ENCODE data around the gene CEP85.

CEP85 gene

DNA sequence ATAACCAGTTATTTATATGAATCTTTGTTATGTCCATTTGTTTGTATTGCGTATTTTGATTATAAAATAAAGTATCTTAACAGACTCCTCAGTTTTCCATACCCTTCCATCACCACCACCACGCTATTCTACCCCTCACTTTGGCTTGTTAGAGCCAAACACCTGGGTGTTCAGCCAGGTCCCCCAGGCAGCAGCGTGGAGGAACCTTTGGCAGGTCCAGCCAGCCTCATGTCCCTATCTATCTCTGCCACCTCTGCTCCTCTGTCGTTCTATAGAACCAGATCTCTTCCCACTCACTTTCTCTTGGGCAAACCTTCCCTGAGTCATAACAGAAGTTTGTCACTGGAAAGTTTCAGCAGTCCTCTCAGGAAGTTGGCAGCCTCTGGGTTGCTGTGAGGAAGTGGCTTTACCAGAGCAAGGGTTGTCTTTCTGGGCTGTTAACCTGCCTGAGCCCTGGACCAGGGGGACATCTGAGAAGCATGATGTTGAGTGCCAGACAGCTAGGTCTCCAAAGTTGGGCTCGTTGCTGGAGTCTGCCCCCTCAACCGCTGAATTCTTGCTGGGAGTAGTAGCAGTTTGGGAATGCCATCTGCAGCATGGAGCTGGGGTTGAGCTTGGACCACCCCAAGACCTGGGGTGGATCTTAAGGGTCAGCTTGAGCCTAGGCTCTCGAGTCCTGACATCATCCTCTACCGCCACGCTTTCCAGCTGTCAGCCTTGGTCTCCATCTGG lies 44.9 kb downstream of the CEP85 start:
- no peak for FAIRE-seq

DNA sequence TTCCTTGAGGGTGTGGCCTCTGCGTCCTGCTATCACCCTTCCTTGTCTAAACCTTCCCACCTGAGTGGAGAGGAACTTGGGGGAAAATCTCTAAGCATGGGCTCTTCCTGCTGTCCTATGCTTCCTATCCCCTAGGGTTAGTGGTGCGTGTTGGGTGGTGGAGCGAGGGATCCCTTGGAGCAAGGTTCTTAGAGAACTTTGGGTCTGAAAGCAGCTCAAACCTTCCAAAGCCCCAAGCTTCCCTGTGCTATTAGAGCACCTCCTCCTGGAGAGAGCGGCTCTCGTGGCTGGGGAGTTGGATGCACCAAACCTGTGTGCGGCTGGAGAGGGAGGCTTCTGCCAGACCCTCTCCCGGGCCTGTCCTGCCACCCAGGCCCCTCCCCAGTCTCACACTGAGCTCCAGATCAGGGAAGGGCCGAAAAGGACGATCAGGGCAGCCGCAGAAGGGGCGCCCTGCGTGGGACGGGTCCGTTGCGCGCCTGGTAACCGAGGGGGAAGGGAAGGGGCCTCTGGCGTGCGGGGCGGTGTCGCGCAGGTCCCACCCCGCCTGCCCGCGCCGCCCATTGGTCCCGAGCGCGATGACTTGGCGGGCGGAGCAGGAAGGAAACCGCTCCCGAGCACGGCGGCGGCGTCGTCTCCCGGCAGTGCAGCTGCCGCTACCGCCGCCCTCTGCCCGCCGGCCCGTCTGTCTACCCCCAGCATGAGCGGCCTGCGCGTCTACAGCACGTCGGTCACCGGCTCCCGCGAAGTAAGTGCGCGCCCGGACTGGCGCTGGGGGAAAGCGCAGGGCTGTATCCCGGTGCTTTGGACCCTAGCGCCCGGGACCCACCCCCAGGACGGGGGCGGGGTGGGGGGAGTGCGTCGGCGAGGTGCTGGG lies 45.7 kb downstream of the CEP85 start, which contains the start of gene SH3BGRL3:
TSS of gene SH3BGRL3 (plus strand) at position 631 of the 877 bp plus-strand sequence. CDS start at position 701, 70 bp downstream.
- no peak for FAIRE-seq

DNA sequence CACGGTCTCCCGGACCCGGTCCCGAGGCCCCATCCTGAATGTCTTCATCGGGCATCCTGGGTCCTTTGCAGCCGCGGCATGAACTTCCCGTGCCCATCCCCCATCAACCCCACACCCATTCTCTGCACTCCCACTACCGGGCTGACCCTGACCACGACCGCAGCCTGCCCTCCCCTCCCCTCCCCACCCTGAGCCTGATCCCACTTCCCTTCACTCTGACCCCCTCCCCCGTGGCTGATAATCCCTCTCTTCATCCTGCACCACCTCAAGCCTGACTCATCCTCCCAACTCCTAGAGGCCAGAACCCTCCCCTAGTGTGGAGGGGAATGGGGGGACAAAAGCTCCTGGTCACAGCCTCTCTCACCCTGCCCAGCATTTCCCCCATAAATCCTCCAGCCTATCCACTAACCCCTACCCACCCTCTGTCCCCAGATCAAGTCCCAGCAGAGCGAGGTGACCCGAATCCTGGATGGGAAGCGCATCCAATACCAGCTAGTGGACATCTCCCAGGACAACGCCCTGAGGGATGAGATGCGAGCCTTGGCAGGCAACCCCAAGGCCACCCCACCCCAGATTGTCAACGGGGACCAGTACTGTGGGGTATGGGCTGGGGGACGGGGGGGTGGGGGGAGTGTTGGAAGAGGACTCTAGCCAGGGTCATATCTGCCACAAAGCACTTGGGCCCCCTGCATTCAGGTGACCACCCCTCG lies 46.5 kb downstream of the CEP85 start:
- no peak for FAIRE-seq

DNA sequence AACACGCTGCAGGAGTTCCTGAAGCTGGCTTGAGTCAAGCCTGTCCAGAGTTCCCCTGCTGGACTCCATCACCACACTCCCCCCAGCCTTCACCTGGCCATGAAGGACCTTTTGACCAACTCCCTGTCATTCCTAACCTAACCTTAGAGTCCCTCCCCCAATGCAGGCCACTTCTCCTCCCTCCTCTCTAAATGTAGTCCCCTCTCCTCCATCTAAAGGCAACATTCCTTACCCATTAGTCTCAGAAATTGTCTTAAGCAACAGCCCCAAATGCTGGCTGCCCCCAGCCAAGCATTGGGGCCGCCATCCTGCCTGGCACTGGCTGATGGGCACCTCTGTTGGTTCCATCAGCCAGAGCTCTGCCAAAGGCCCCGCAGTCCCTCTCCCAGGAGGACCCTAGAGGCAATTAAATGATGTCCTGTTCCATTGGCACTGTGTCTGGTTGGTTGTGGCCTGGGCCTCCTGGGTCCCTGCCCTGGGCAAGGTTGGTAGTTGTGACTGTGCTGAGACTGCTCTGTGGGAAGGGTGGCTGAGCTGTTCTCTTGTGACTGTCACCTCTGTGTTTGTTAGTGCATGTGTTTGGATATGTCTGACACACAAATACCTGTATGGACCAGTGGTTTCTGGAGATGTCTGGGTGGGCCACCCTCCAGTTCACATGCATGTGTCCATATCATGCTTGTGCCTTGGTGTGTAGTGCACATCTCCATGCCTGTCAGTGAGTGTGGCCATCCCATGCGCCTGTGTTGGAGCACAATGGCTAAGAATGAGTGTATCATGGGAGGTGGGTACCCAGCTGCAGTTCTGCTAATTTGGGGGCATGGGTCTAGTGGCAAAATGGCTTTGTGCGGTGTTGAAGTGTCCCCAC lies 47.3 kb downstream of the CEP85 start:
- FAIRE-seq, result no peak

DNA sequence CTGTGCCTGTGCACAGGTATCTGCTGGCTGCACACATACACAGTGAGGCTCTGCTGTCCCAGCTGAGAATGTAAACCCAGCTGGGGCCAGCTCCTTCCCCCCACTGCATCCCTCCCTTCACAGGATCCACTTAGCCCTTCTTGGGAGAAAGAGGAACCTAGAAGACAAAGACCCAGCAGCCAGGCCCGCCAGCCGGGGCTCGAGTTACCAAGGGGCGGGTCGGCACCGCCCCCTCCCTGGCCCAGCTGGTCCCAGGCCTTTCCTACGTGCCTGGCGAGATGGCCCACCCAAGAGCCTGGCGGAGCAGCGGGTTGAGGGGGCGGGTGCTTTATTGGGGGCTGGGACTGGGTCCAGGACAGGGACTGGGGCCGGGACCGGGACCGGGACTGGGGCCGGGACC lies 48.0 kb downstream of the CEP85 start:
- FAIRE-seq, result no peak

DNA sequence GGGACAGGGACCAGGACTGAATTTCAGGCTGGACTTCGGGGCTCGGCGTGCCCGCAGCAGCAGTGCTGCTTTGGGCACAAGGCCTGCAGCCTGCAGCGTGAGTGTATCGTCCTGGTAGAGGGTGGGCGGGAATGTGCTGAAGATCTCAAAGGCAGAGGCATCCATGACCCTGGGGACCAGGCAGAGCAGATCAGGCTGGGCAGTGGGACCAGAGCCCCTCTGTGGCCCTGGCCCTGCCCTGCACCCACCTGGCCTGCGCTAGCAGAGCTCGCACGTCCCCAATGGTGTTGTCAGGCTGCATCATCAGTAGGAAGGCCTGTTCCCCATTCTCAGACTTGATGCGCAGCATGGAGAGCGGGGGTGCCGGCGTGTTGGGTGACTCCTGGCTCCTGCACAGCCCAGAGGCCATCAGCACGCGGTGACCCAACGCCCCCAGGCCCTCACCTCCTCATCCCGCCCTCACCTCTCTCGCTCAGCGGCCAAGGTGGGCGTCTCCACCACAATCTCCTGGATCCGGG lies 48.5 kb downstream of the CEP85 start:
- no peak for FAIRE-seq

DNA sequence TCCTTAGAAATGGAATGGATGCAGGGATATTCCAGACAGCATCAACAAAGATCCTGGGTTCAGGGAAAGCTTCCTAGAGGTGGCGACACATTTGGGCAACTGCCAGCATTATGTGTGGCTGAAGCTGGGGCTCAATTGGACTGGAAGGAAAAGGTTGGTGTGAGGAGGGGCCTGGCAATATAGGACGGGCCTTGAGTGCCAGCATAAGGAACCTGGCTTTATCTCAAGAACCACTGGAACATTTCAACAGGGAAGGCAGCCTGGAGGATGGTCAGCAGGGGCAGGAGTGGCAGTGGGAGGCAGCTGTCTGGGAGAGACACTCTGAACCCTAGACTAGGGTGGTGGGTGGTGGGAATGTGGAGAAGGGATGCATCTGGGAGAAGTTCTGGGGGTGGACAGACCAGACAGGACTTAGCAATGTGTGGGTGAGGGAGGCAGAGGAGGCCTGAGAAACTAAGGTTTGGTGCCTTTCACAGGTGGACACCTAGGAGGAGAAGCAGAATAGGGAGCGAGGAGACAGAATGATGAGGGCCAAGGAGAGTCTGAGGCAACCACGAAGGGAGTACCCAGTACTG lies 49.4 kb downstream of the CEP85 start:
- no peak for FAIRE-seq

DNA sequence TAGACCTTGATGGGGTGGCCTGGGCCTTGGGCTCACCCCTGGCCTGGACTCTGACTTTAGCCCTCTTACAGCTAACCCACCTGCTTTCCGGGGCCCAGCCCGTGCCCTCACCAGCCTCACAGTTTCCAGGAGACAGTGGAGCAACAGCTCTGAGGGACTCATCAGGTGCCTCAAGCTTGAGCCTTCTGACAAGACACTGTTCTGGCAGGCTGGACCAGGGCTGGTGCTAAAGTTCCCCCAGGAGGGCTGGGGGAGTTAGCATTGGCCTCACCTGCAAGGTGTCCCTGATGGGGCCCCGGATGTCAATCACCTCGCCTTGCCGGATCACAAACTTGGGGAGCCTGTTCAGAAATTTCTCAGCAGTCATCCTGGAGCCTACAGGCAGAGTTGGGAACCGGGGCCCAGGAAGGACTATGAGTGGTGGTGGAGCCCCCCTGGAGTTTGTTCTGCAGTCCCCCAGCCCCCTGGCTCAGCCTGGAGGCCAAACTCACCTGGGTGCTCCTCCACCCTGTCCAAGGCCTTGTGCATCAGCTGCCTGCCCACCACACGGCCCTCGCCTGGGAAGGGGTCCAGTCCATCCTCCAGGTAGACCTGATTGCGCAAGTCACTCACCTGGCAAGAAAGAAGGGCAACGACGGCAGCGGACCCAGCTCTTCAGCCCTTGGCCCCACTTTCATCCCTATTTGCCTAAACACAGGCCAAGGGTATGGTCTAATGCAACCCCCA lies 50.0 kb downstream of the CEP85 start:
- FAIRE-seq, result no peak

- FAIRE-seq, result no peak
These were observed 50.8 kb downstream of the CEP85 start for GRCh38 chr1:26284597-26285347.

DNA sequence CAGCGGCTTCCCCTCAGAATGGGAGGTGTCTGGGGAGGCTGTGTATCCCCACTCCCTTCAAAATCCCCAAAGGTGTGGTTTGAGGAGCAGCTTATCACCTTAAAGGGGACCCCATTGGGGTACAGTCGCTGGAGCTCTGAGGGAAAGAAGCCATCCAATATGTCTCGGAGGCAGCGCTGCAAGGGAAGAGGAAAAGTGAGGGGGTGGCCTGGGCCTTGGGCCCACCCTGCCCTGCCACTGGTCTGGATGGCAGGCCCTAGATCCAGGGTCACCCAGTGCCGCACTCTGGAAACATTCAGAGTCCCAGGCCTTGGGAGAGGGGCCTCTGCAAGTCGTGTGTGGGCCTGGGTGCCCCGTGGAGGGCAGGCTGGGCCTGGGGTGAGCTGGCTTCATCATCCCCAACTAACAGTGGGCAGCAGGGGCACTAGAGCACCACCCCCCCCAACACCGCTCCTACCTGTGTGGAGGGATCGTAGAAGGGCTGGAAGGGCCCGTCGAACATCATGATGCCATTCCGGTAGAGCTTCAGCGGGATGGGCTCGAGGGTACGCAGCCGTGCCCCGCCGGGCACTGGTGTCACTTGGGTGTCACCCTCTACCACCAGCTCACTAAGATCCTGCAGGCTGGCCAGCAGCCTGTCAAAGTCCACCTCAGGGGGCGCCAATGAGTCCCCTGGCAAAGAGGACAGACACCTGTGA lies 51.5 kb downstream of the CEP85 start:
- no peak for FAIRE-seq

- FAIRE-seq, result no peak
These were observed 52.0 kb downstream of the CEP85 start for GRCh38 chr1:26286064-26286416.

DNA sequence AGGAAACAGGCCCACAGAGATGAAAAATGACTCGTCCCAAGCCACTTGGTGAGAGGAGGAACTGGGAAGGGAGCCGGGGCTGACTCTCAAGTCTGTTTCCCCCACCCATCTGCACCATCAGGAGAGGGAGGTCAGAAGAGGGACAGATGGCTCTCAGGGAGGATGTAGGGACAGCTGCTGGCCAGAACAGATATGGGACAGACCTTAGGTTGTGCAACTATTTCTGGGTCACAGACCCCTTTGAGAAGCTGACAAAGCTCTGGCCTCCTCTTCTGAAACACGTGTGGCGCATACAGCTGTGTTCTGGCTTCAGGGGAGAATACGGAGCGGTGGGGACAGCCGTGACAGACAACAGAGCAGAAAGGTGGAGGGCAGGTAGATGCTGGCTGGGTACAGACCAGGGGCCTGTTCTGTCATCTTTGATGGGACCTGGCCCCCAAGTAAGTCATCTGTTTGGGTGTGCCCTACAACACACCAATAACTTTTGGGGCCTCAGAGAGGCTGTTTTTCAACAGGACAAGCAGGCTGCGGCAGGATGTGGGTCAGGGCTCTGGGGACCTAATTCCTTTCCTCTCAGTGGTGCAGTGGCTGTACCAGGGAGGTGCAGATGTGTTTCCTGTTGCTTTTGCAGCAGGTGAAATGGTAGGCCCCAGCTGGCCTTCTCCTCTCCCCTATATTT lies 53.2 kb downstream of the CEP85 start:
- no peak for FAIRE-seq

DNA sequence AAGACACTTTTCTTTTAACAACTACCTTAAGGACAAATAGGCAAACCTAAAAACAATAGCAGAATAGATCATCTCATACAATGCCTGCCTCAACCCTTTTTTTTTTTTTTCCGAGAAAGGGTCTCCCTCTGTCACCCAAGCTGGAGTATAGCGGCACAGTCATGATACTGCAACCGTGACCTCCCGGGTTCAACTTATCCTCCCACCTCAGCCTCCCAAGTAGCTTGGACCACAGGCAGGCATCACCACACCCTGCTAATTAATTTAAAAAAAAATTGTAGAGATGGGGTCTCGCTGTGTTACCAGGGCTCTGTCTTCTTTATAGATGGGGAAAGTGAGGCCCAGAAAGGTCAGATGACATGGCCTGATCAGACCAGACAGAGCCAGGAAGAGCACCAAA lies 53.8 kb downstream of the CEP85 start:
- FAIRE-seq, result no peak

- no peak for FAIRE-seq
These were observed 54.4 kb downstream of the CEP85 start for GRCh38 chr1:26288311-26288941.

DNA sequence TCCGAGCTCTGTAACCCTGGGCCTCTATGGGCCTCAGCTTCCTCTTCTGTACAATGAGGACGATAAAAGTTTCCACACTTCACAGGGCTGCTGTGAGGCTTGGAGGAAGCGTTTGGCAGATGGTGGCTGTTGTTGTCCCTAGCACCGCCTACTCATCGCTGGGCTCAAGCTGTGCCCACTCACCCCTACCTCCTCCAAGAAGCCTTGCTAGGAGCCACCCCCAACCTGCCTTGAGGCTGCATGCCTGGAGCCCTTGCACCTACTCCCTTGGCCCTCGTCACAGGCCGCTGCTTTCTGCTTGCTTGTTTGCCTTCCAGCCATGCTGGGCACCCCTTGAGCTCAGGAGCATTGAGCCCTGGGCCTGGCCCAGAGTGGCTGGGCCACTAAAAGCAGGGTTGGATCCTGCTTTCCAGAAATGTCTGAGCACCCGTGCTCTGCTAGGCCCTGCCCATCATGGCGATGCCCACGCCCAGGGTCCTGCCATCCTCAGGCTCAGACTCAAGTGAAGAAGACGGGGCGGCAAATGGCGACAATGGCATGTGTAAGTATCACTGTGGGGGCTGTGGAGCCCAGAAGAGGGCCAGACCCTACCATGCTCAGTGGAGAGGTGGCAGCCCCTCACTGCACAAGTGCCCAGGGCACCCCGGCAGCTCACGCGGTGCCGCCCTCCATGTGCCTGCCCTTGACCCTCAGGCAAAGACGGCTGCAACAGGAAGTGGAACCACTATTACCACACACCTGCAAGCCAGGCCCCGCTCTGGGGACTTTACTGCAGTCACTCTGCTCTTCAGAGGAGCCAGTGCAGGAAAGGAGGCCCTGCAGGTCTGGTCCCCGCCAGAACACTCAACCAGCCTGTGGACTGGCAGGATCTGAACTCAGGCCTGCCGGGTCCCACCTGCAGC lies 55.4 kb downstream of the CEP85 start:
- FAIRE-seq, result no peak

GRCh38 chr1:26290122-26290881 lies 56.3 kb downstream of the CEP85 start:
- no peak for FAIRE-seq

DNA sequence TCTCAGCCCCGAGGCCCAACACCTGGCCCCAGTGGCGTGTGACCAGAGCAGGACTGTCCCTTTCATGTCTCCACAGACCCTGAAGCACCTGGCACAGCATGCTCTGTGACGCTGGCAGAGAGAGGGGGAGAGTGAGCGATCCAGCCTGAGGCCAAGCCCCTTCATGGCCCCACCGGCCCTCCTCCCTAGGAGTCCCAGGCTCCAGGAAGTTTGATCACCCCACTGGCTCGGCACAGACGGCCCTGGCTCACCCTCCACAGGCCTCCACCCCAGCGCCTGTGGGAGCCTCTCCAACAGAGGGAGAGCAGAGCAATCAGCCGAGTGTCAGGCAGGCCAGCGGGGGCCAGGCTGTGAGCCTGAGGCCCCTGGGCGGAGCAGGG lies 56.9 kb downstream of the CEP85 start:
- no peak for FAIRE-seq

Data from islet of Langerhans (tissue), 1 donor.